A549 (cell line): ENCODE data around the gene TOP2A.
A peak's percentile ranks its signal among the peaks of the same experiment; 100 is the strongest.

Experiments used
- CHD2 ChIP-seq: fragments of 150-350 bp; IDR thresholded peaks from 2 replicates; pipeline ENCODE4 v1.6.1; 2014; ENCODE audit warnings: low read length; ENCODE audit not compliant: partially characterized antibody
- CTCF ChIP-seq: fragments of >200 bp; sonication (Bioruptor Twin); formaldehyde crosslinking; IDR thresholded peaks from 3 replicates; pipeline ENCODE4 v1.5.1; 2016
- EP300 ChIP-seq, 2 experiments: fragments of >200 bp; sonication (Bioruptor Twin); formaldehyde crosslinking; IDR thresholded peaks; 2 replicates in 1 of 2; 3 replicates in 1 of 2; pipeline ENCODE4 v1.6.1; 2016 to 2017
- HDAC2 ChIP-seq: fragments of 200-600 bp; sonication (generic); IDR thresholded peaks from 2 replicates; pipeline ENCODE4 v1.6.1; 2016
- JUN ChIP-seq, 2 experiments: fragments of >200 bp; sonication (Bioruptor Twin); formaldehyde crosslinking; IDR thresholded peaks; 2 replicates in 1 of 2; 3 replicates in 1 of 2; pipeline ENCODE4 v1.6.1; 2016 to 2017
- MAFK ChIP-seq: fragments of 450-650 bp; IDR thresholded peaks from 2 replicates; pipeline ENCODE4 v1.6.1; 2014; ENCODE audit not compliant: partially characterized antibody
- MAX ChIP-seq: IDR thresholded peaks from 2 replicates; pipeline ENCODE4 v1.6.1; 2012
- MAZ ChIP-seq: fragments of 150-350 bp; IDR thresholded peaks from 2 replicates; pipeline ENCODE4 v1.6.1; 2014; ENCODE audit warnings: antibody characterized with exemption, low read depth, low read length, borderline replicate concordance
- NPAS2 ChIP-seq: fragments of 250-450 bp; sonication (Bioruptor Pico); IDR thresholded peaks from 2 replicates; pipeline ENCODE4 v1.8.0; 2022; ENCODE audit warnings: mild to moderate bottlenecking, moderate library complexity, borderline replicate concordance
- POLR2A ChIP-seq: IDR thresholded peaks from 2 replicates; pipeline ENCODE4 v1.6.1; 2012; ENCODE audit warnings: mild to moderate bottlenecking, low read length
- RAD21 ChIP-seq, 2 experiments: fragments of >200 bp in 1 of 2; sonication (Bioruptor Twin) in 1 of 2; formaldehyde crosslinking in 1 of 2; IDR thresholded peaks in 1 of 2; conservative IDR thresholded peaks in 1 of 2; 2 replicates in 1 of 2; 3 replicates in 1 of 2; pipeline ENCODE4 v1.6.1; 2012 to 2018; ENCODE audit warnings: inconsistent platforms in 1 of 2
- REST ChIP-seq: fragments of 200-600 bp; sonication (generic); IDR thresholded peaks from 2 replicates; pipeline ENCODE4 v1.6.1; 2016; ENCODE audit warnings: antibody characterized with exemption, mild to moderate bottlenecking, moderate library complexity
- SMC3 ChIP-seq: fragments of >200 bp; sonication (Bioruptor Twin); formaldehyde crosslinking; IDR thresholded peaks from 3 replicates; pipeline ENCODE4 v1.6.1; 2018; ENCODE audit warnings: inconsistent platforms

- TF ChIP-seq JUN (IDR thresholded peaks at IDR 0.05) (peak in 1 of 2 experiments; percentile 16; a peak in 1 of 5 replicates), SMC3 (peak; percentile 97), MAFK (no peak), RAD21 (conservative IDR thresholded peaks at IDR 0.05 in 1 of 2, IDR thresholded peaks at IDR 0.05 in 1 of 2) (peak; percentile 97), NPAS2 (CRISPR knock-in tag) (no peak), POLR2A (no peak), EP300 (IDR thresholded peaks at IDR 0.05) (no peak), CTCF (peak; percentile 99), REST (no peak), HDAC2 (no peak), MAX (peak; percentile 28; the same call in 1 of the 2 replicates), CHD2 (no peak), MAZ (0 out of 2 replicates have a peak, but pooled peaks have one; percentile 22)
Measured at GRCh38 chr17:40358323-40359038, 59.2 kb downstream of the TOP2A start.
